ENCODE results near the gene TNS3.

TNS3 gene

GRCh38 chr7:47329320-47329926 is 252.5 kb downstream of the TNS3 start:
- Mint-ChIP-seq H3K4me1 (no peaks in the 10 kb centered on the region), H3K9me3 (no peaks in the 10 kb centered on the region), H3K27me3 (no peaks in the 10 kb centered on the region), H3K27ac (no peak overlapping the region), H3K4me3 (no peak overlapping the region), H3K36me3 (no peaks in the 10 kb centered on the region)

- Mint-ChIP-seq H3K9me3 (no peaks in the 10 kb centered on the region), H3K36me3 (no peaks in the 10 kb centered on the region), H3K4me3 (no peak overlapping the region), H3K27ac (no peak overlapping the region), H3K4me1 (no peaks in the 10 kb centered on the region), H3K27me3 (no peaks in the 10 kb centered on the region)
Observed at GRCh38 chr7:47328392-47329319, 253.3 kb downstream of the TNS3 start.

- H3K4me1 Mint-ChIP-seq, result no peaks in the 10 kb centered on the region
- no peak overlapping the region for H3K27ac Mint-ChIP-seq
- H3K9me3 Mint-ChIP-seq, result no peaks in the 10 kb centered on the region
- no peak overlapping the region for H3K4me3 Mint-ChIP-seq
- no peaks in the 10 kb centered on the region for H3K27me3 Mint-ChIP-seq
- no peaks in the 10 kb centered on the region for H3K36me3 Mint-ChIP-seq
Observed at GRCh38 chr7:47327698-47328391, 254.1 kb downstream of the TNS3 start.

- Mint-ChIP-seq H3K36me3 (no peaks in the 10 kb centered on the region), H3K27ac (no peak overlapping the region), H3K4me1 (no peaks in the 10 kb centered on the region), H3K9me3 (no peaks in the 10 kb centered on the region), H3K4me3 (no peak overlapping the region), H3K27me3 (no peaks in the 10 kb centered on the region)
Observed at GRCh38 chr7:47327346-47327697, 254.6 kb downstream of the TNS3 start.

- H3K4me3 Mint-ChIP-seq, result no peak overlapping the region
- no peaks in the 10 kb centered on the region for H3K9me3 Mint-ChIP-seq
- no peaks in the 10 kb centered on the region for H3K27me3 Mint-ChIP-seq
- H3K4me1 Mint-ChIP-seq, result no peaks in the 10 kb centered on the region
- no peak overlapping the region for H3K27ac Mint-ChIP-seq
- no peaks in the 10 kb centered on the region for H3K36me3 Mint-ChIP-seq
Observed at GRCh38 chr7:47326808-47327207, 255.1 kb downstream of the TNS3 start.

GRCh38 chr7:47326220-47326619 is 255.7 kb downstream of the TNS3 start:
- no peaks in the 10 kb centered on the region for H3K36me3 Mint-ChIP-seq
- no peaks in the 10 kb centered on the region for H3K27me3 Mint-ChIP-seq

GRCh38 chr7:47325337-47325736 is 256.6 kb downstream of the TNS3 start:
- Mint-ChIP-seq H3K27ac (no peak overlapping the region), H3K9me3 (no peaks in the 10 kb centered on the region), H3K4me3 (no peak overlapping the region), H3K4me1 (no peaks in the 10 kb centered on the region), H3K36me3 (no peaks in the 10 kb centered on the region), H3K27me3 (no peaks in the 10 kb centered on the region)

More at GRCh38 chr7:47326220-47326619, 255.7 kb downstream of the TNS3 start:
- H3K4me3 Mint-ChIP-seq, result no peak overlapping the region
- no peak overlapping the region for H3K27ac Mint-ChIP-seq
- no peaks in the 10 kb centered on the region for H3K9me3 Mint-ChIP-seq
- H3K4me1 Mint-ChIP-seq, result no peaks in the 10 kb centered on the region

- H3K36me3 Mint-ChIP-seq, result no peaks in the 10 kb centered on the region
- H3K27ac Mint-ChIP-seq, result no peak overlapping the region
Observed at GRCh38 chr7:47323904-47324303, 258.0 kb downstream of the TNS3 start.

GRCh38 chr7:47322731-47323130 is 259.2 kb downstream of the TNS3 start:
- no peak overlapping the region for H3K4me3 Mint-ChIP-seq
- no peaks in the 10 kb centered on the region for H3K9me3 Mint-ChIP-seq
- H3K27ac Mint-ChIP-seq, result no peak overlapping the region
- no peaks in the 10 kb centered on the region for H3K4me1 Mint-ChIP-seq
- H3K27me3 Mint-ChIP-seq, result no peaks in the 10 kb centered on the region
- H3K36me3 Mint-ChIP-seq, result no peaks in the 10 kb centered on the region

More at GRCh38 chr7:47323904-47324303, 258.0 kb downstream of the TNS3 start:
- H3K4me3 Mint-ChIP-seq, result no peak overlapping the region
- H3K9me3 Mint-ChIP-seq, result no peaks in the 10 kb centered on the region
- no peaks in the 10 kb centered on the region for H3K4me1 Mint-ChIP-seq
- H3K27me3 Mint-ChIP-seq, result no peaks in the 10 kb centered on the region

- Mint-ChIP-seq H3K27ac (no peak overlapping the region), H3K4me1 (no peaks in the 10 kb centered on the region), H3K27me3 (no peaks in the 10 kb centered on the region), H3K9me3 (no peaks in the 10 kb centered on the region), H3K36me3 (no peaks in the 10 kb centered on the region), H3K4me3 (no peak overlapping the region)
Observed at GRCh38 chr7:47320296-47320695, 261.6 kb downstream of the TNS3 start.

- Mint-ChIP-seq H3K27ac (no peak overlapping the region), H3K4me1 (no peaks in the 10 kb centered on the region), H3K36me3 (no peaks in the 10 kb centered on the region), H3K4me3 (no peak overlapping the region), H3K27me3 (no peaks in the 10 kb centered on the region), H3K9me3 (no peaks in the 10 kb centered on the region)
Observed at GRCh38 chr7:47318395-47319182, 263.3 kb downstream of the TNS3 start.

GRCh38 chr7:47317487-47317886 is 264.4 kb downstream of the TNS3 start:
- Mint-ChIP-seq H3K27me3 (no peaks in the 10 kb centered on the region), H3K36me3 (no peaks in the 10 kb centered on the region), H3K9me3 (no peaks in the 10 kb centered on the region), H3K4me3 (no peak overlapping the region), H3K27ac (no peak overlapping the region), H3K4me1 (no peaks in the 10 kb centered on the region)

- H3K36me3 Mint-ChIP-seq, result no peaks in the 10 kb centered on the region
- H3K27me3 Mint-ChIP-seq, result no peaks in the 10 kb centered on the region
- no peaks in the 10 kb centered on the region for H3K4me1 Mint-ChIP-seq
- no peak overlapping the region for H3K27ac Mint-ChIP-seq
- H3K4me3 Mint-ChIP-seq, result no peak overlapping the region
- peaks cover 5% of the 10 kb centered on the region for H3K9me3 Mint-ChIP-seq
Observed at GRCh38 chr7:47314728-47315607, 266.9 kb downstream of the TNS3 start.

GRCh38 chr7:47314248-47314647 is 267.7 kb downstream of the TNS3 start:
- Mint-ChIP-seq H3K4me1 (no peaks in the 10 kb centered on the region), H3K27me3 (no peaks in the 10 kb centered on the region), H3K36me3 (no peaks in the 10 kb centered on the region), H3K4me3 (no peak overlapping the region), H3K27ac (no peak overlapping the region), H3K9me3 (peaks cover 12% of the 10 kb centered on the region)

- Mint-ChIP-seq H3K4me3 (no peak overlapping the region), H3K27me3 (no peaks in the 10 kb centered on the region), H3K4me1 (no peaks in the 10 kb centered on the region), H3K36me3 (no peaks in the 10 kb centered on the region), H3K9me3 (peaks cover 12% of the 10 kb centered on the region), H3K27ac (no peak overlapping the region)
Observed at GRCh38 chr7:47313564-47313963, 268.3 kb downstream of the TNS3 start.

Data from activated naive CD4-positive, alpha-beta T cell treated with anti-CD3 and anti-CD28 coated beads, Interleukin-2, amount 50 U/mL, for 24 hours (primary cell).